HCT116 (cell line): Measurements from ENCODE around the gene ROBO1.

ENCODE experiments used
- ELF1 ChIP-seq: IDR thresholded peaks from 2 replicates; pipeline ENCODE4 v1.6.1; 2012; ENCODE audit warnings: low read depth, borderline replicate concordance
- EZH2 ChIP-seq: fragments of 200-600 bp; sonication (generic); IDR thresholded peaks from 2 replicates; pipeline ENCODE4 v1.6.1; 2017; ENCODE audit warnings: antibody characterized with exemption, mixed run types
- EZH2phosphoT487 ChIP-seq: fragments of 200-600 bp; IDR thresholded peaks from 2 replicates; pipeline ENCODE4 v1.6.1; 2018; ENCODE audit warnings: antibody characterized with exemption, borderline replicate concordance
- FOSL1 ChIP-seq: IDR thresholded peaks from 2 replicates; pipeline ENCODE4 v1.6.1; 2012; ENCODE audit warnings: low read depth
- POLR2A ChIP-seq: IDR thresholded peaks from 2 replicates; pipeline ENCODE4 v1.7.0; 2011; ENCODE audit warnings: borderline replicate concordance; ENCODE audit not compliant: insufficient read depth, insufficient read length; ENCODE audit errors: extremely low read depth
- RAD21 ChIP-seq: IDR thresholded peaks from 2 replicates; pipeline ENCODE4 v1.6.1; 2012; ENCODE audit warnings: low read depth, mild to moderate bottlenecking
- TCF7L2 ChIP-seq: IDR thresholded peaks from 2 replicates; pipeline ENCODE4 v1.7.0; 2011; ENCODE audit warnings: borderline replicate concordance, inconsistent platforms; ENCODE audit not compliant: insufficient read depth, insufficient read length; ENCODE audit errors: extremely low read depth
- YY1 ChIP-seq: IDR thresholded peaks from 2 replicates; pipeline ENCODE4 v1.6.1; 2011; ENCODE audit warnings: low read length, low read depth, moderate library complexity, mild to moderate bottlenecking; ENCODE audit not compliant: insufficient replicate concordance; ENCODE audit errors: extremely low read depth
- TF ChIP-seq, protein P1 (sequence below), 3 experiments: fragments of 200-600 bp in 1 of 3; sonication (generic) in 1 of 3; IDR thresholded peaks in 2 of 3; conservative IDR thresholded peaks in 1 of 3; 2 replicates each; pipeline ENCODE4 v1.5.1; 2012 to 2017; ENCODE audit warnings: low read depth in 2 of 3, low read length in 2 of 3, antibody characterized with exemption in 1 of 3, borderline replicate concordance in 1 of 3, control low read depth in 1 of 3, mild to moderate bottlenecking in 1 of 3, mixed read lengths in 1 of 3, mixed run types in 1 of 3, moderate library complexity in 1 of 3; ENCODE audit not compliant: insufficient read depth in 1 of 3
- TF ChIP-seq, protein P2 (sequence below): IDR thresholded peaks from 2 replicates; pipeline ENCODE4 v1.6.1; 2012; ENCODE audit warnings: low read depth
- TF ChIP-seq, protein P3 (sequence below): IDR thresholded peaks from 2 replicates; pipeline ENCODE4 v1.6.1; 2011; ENCODE audit warnings: mild to moderate bottlenecking, low read length, moderate library complexity; ENCODE audit not compliant: insufficient replicate concordance; ENCODE audit errors: extremely low read depth

DNA sequence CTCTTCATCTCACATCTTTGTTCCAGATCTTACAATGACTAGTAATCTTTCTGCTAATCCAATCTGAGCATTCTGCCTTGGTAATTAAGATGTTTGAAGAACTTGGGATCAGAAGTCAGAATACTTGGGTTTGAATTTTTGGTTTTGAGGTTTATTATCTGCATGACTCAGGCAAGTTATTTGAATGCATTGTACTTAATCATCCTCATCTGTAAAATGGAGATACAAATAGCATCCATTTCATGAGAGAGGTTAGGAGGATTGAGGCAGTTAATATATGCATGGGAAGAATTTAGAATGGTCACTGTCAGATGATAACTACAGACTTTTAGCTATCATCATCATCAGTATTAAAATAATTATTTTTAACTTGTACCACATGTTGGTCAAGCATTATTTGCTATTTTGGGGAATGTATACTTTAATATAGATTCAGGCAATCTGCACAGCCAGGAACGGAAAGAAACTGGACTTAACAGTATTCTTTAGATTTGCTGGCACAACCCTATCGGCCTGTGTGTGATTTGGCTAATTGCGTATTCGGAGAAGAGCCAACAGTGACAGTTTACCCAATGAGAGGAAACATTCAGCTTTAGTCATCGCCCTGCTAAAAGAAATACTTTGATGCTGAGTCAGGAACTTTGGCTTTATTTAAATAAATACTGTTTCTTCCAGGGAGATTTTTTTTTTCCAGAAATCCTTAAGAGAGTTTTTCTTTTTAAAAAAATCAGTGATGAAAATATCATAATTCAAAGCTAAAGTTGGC is 600.0 kb downstream of the ROBO1 start:
- TF ChIP-seq, protein P1, sequence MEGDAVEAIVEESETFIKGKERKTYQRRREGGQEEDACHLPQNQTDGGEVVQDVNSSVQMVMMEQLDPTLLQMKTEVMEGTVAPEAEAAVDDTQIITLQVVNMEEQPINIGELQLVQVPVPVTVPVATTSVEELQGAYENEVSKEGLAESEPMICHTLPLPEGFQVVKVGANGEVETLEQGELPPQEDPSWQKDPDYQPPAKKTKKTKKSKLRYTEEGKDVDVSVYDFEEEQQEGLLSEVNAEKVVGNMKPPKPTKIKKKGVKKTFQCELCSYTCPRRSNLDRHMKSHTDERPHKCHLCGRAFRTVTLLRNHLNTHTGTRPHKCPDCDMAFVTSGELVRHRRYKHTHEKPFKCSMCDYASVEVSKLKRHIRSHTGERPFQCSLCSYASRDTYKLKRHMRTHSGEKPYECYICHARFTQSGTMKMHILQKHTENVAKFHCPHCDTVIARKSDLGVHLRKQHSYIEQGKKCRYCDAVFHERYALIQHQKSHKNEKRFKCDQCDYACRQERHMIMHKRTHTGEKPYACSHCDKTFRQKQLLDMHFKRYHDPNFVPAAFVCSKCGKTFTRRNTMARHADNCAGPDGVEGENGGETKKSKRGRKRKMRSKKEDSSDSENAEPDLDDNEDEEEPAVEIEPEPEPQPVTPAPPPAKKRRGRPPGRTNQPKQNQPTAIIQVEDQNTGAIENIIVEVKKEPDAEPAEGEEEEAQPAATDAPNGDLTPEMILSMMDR (IDR thresholded peaks at IDR 0.05 in 2 of 3, conservative IDR thresholded peaks at IDR 0.05 in 1 of 3; ENCODE audit: borderline replicate concordance in 1 of 3, insufficient read depth in 1 of 3, low read depth in 2 of 3, low read length in 2 of 3), result no peak
- TF ChIP-seq EZH2phosphoT487, result no peak
- no peak for TF ChIP-seq YY1
- no peak for TF ChIP-seq POLR2A
- TF ChIP-seq ELF1, result no peak
- TF ChIP-seq EZH2, result no peak
- TF ChIP-seq, protein P2, sequence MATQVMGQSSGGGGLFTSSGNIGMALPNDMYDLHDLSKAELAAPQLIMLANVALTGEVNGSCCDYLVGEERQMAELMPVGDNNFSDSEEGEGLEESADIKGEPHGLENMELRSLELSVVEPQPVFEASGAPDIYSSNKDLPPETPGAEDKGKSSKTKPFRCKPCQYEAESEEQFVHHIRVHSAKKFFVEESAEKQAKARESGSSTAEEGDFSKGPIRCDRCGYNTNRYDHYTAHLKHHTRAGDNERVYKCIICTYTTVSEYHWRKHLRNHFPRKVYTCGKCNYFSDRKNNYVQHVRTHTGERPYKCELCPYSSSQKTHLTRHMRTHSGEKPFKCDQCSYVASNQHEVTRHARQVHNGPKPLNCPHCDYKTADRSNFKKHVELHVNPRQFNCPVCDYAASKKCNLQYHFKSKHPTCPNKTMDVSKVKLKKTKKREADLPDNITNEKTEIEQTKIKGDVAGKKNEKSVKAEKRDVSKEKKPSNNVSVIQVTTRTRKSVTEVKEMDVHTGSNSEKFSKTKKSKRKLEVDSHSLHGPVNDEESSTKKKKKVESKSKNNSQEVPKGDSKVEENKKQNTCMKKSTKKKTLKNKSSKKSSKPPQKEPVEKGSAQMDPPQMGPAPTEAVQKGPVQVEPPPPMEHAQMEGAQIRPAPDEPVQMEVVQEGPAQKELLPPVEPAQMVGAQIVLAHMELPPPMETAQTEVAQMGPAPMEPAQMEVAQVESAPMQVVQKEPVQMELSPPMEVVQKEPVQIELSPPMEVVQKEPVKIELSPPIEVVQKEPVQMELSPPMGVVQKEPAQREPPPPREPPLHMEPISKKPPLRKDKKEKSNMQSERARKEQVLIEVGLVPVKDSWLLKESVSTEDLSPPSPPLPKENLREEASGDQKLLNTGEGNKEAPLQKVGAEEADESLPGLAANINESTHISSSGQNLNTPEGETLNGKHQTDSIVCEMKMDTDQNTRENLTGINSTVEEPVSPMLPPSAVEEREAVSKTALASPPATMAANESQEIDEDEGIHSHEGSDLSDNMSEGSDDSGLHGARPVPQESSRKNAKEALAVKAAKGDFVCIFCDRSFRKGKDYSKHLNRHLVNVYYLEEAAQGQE, result no peak
- no peak for TF ChIP-seq TCF7L2
- no peak for TF ChIP-seq FOSL1
- no peak for TF ChIP-seq RAD21
- TF ChIP-seq, protein P3, sequence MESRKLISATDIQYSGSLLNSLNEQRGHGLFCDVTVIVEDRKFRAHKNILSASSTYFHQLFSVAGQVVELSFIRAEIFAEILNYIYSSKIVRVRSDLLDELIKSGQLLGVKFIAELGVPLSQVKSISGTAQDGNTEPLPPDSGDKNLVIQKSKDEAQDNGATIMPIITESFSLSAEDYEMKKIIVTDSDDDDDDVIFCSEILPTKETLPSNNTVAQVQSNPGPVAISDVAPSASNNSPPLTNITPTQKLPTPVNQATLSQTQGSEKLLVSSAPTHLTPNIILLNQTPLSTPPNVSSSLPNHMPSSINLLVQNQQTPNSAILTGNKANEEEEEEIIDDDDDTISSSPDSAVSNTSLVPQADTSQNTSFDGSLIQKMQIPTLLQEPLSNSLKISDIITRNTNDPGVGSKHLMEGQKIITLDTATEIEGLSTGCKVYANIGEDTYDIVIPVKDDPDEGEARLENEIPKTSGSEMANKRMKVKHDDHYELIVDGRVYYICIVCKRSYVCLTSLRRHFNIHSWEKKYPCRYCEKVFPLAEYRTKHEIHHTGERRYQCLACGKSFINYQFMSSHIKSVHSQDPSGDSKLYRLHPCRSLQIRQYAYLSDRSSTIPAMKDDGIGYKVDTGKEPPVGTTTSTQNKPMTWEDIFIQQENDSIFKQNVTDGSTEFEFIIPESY, result no peak
